H1 (cell line): ENCODE data around the gene SEPTIN2. TPM values are rescaled to one million over a fixed set of nuclear protein-coding genes. Genes with fewer than 3 reads are reported as not detected.

Source experiments
- CTCF ChIA-PET: fragments of 300-600 bp; sonication (Branson Sonifier 250); formaldehyde crosslinking; loops from one replicate; lab custom pipeline; 2021; ENCODE audit not compliant: partially characterized antibody; lab: Charles Lee
- POLR2A ChIA-PET: fragments of 300-600 bp; sonication (Branson Sonifier 250); formaldehyde crosslinking; loops from one replicate; lab custom pipeline; 2021; ENCODE audit warnings: inconsistent platforms; ENCODE audit not compliant: partially characterized antibody; lab: Charles Lee
- DNase-seq, 2 experiments: peaks; one replicate each; pipeline versions ENCODE4 v3.0.0 to v3.0.0-alpha.2; 2010 to 2022; ENCODE audit warnings: low spot score in 2 of 2, low read depth in 1 of 2, mixed read lengths in 1 of 2
- FAIRE-seq: peaks from 2 replicates; lab custom pipeline; 2011; peaks lifted over from hg19 to GRCh38; lab: Jason Lieb, UNC
- H2AFZ ChIP-seq: 2 replicates; pipeline ENCODE4 v1.8.1; 2012; ENCODE audit warnings: low read length, inconsistent platforms
- H2AK5ac ChIP-seq: 2 replicates; pipeline ENCODE4 v1.6.1; 2013; ENCODE audit warnings: low read depth, low read length
- H2BK120ac ChIP-seq: replicated peaks from 2 replicates; pipeline ENCODE3; 2013; ENCODE audit warnings: low read depth, low read length, inconsistent platforms
- H2BK12ac ChIP-seq: 2 replicates; pipeline ENCODE4 v1.6.1; 2013; ENCODE audit warnings: low read depth, low read length
- H2BK15ac ChIP-seq: 2 replicates; pipeline ENCODE4 v1.6.1; 2013; ENCODE audit warnings: low read length
- H2BK20ac ChIP-seq: 2 replicates; pipeline ENCODE4 v1.6.1; 2013; ENCODE audit warnings: low read length
- H2BK5ac ChIP-seq: 2 replicates; pipeline ENCODE4 v1.6.1; 2013; ENCODE audit warnings: low read depth, low read length
- H3K14ac ChIP-seq: 2 replicates; pipeline ENCODE4 v1.6.1; 2013; ENCODE audit warnings: inconsistent platforms; ENCODE audit not compliant: insufficient read length
- H3K18ac ChIP-seq: 2 replicates; pipeline ENCODE4 v1.6.1; 2013; ENCODE audit warnings: low read length; ENCODE audit errors: extremely low read depth
- H3K23ac ChIP-seq: 2 replicates; pipeline ENCODE4 v1.6.1; 2013; ENCODE audit warnings: inconsistent platforms; ENCODE audit not compliant: insufficient read length
- H3K23me2 ChIP-seq: 2 replicates; pipeline ENCODE4 v1.6.1; 2013; ENCODE audit warnings: low read depth, low read length
- H3K27ac ChIP-seq: 2 replicates; pipeline ENCODE4 v1.6.1; 2011; ENCODE audit warnings: low read depth, low read length, inconsistent platforms
- H3K27me3 ChIP-seq, 4 experiments: replicated peaks in 1 of 4; 1 replicate in 1 of 4; 2 replicates in 3 of 4; pipeline versions ENCODE4 v1.6.1 to v1.8.1; 2011 to 2013; ENCODE audit warnings: low read length in 3 of 4, mild to moderate bottlenecking in 3 of 4, inconsistent platforms in 2 of 4, mixed read lengths in 2 of 4, moderate library complexity in 1 of 4; ENCODE audit not compliant: control insufficient read depth in 3 of 4, insufficient read depth in 3 of 4; ENCODE audit errors: extremely low read depth in 1 of 4
- H3K36me3 ChIP-seq, 4 experiments: 2 replicates each; pipeline versions ENCODE4 v1.6.1 to v1.8.1; 2011 to 2013; ENCODE audit warnings: mild to moderate bottlenecking in 4 of 4, low read length in 3 of 4, moderate library complexity in 2 of 4, control low read depth in 1 of 4, inconsistent platforms in 1 of 4; ENCODE audit not compliant: insufficient read depth in 4 of 4, control insufficient read depth in 2 of 4
- H3K4ac ChIP-seq: replicated peaks from 2 replicates; pipeline ENCODE3; 2013; ENCODE audit warnings: low read length, low read depth, mixed read lengths, inconsistent platforms; ENCODE audit not compliant: insufficient read length
- H3K4me1 ChIP-seq, 4 experiments: replicated peaks in 1 of 4; 1 replicate in 1 of 4; 2 replicates in 3 of 4; pipeline versions ENCODE4 v1.6.1 to v1.8.1; 2011 to 2013; ENCODE audit warnings: low read length in 3 of 4, inconsistent platforms in 2 of 4, mixed read lengths in 1 of 4; ENCODE audit not compliant: insufficient read depth in 4 of 4, control insufficient read depth in 3 of 4
- H3K4me2 ChIP-seq, 2 experiments: 2 replicates each; pipeline versions ENCODE4 v1.6.1 to v1.8.1; 2011 to 2013; ENCODE audit warnings: low read depth in 2 of 2, low read length in 2 of 2, control low read depth in 1 of 2, inconsistent platforms in 1 of 2, mild to moderate bottlenecking in 1 of 2; ENCODE audit not compliant: insufficient read depth in 1 of 2
- H3K4me3 ChIP-seq, 4 experiments: fragments of 200-600, 300-600 bp in 1 of 4; sonication (generic), shearing (Covaris generic), sonication (Bioruptor Twin) in 1 of 4; 2 replicates each; pipeline versions ENCODE4 v1.5.1 to v1.8.1; 2011 to 2016; ENCODE audit warnings: low read length in 4 of 4, low read depth in 3 of 4, control low read depth in 2 of 4, inconsistent platforms in 2 of 4, mild to moderate bottlenecking in 2 of 4, mixed read lengths in 1 of 4, moderate library complexity in 1 of 4; ENCODE audit not compliant: insufficient read depth in 2 of 4; ENCODE audit errors: extremely low read depth in 1 of 4
- H3K56ac ChIP-seq: replicated peaks from 2 replicates; pipeline ENCODE3; 2013; ENCODE audit warnings: low read depth, mild to moderate bottlenecking, mixed read lengths, low read length, inconsistent platforms; ENCODE audit not compliant: insufficient read length
- H3K79me1 ChIP-seq: 2 replicates; pipeline ENCODE4 v1.6.1; 2013; ENCODE audit warnings: low read depth, low read length, control low read depth
- H3K79me2 ChIP-seq, 2 experiments: 2 replicates each; pipeline versions ENCODE4 v1.6.1 to v1.8.1; 2012 to 2013; ENCODE audit warnings: low read length in 2 of 2, mild to moderate bottlenecking in 2 of 2, inconsistent platforms in 1 of 2; ENCODE audit not compliant: insufficient read depth in 2 of 2, control insufficient read depth in 1 of 2
- H3K9ac ChIP-seq, 4 experiments: replicated peaks in 1 of 4; 1 replicate in 1 of 4; 2 replicates in 3 of 4; pipeline versions ENCODE4 v1.6.1 to v1.8.1; 2011 to 2013; ENCODE audit warnings: low read depth in 3 of 4, low read length in 3 of 4, control low read depth in 2 of 4, mild to moderate bottlenecking in 2 of 4, moderate library complexity in 2 of 4, inconsistent platforms in 1 of 4; ENCODE audit errors: extremely low read depth in 1 of 4
- H3K9me3 ChIP-seq, 2 experiments: 2 replicates each; pipeline versions ENCODE4 v1.6.1 to v1.8.1; 2012 to 2013; ENCODE audit warnings: mild to moderate bottlenecking in 2 of 2, moderate library complexity in 2 of 2, control low read depth in 1 of 2, inconsistent platforms in 1 of 2, low read depth in 1 of 2, low read length in 1 of 2, mixed read lengths in 1 of 2; ENCODE audit not compliant: insufficient read depth in 2 of 2
- H4K20me1 ChIP-seq, 2 experiments: replicated peaks in 1 of 2; 2 replicates each; pipeline versions ENCODE3 to v1.8.1; 2011 to 2013; ENCODE audit warnings: inconsistent platforms in 2 of 2, low read length in 2 of 2, mild to moderate bottlenecking in 1 of 2; ENCODE audit not compliant: insufficient read depth in 2 of 2, control insufficient read depth in 1 of 2
- H4K5ac ChIP-seq: 2 replicates; pipeline ENCODE4 v1.6.1; 2013; ENCODE audit warnings: low read length, low read depth, mixed read lengths, inconsistent platforms; ENCODE audit not compliant: insufficient read length
- H4K8ac ChIP-seq: 2 replicates; pipeline ENCODE4 v1.8.0; 2013; ENCODE audit warnings: mild to moderate bottlenecking, moderate library complexity, low read length, inconsistent platforms; ENCODE audit not compliant: insufficient read depth; ENCODE audit errors: extremely low read depth
- H4K91ac ChIP-seq: replicated peaks from 2 replicates; pipeline ENCODE3; 2013; ENCODE audit warnings: low read length, mixed read lengths, inconsistent platforms; ENCODE audit not compliant: insufficient read length
- CREB1 ChIP-seq: IDR thresholded peaks from 2 replicates; pipeline ENCODE4 v1.6.1; 2012; ENCODE audit warnings: inconsistent platforms
- EP300 ChIP-seq, 2 experiments: IDR thresholded peaks; 1 replicate in 1 of 2; 2 replicates in 1 of 2; pipeline ENCODE4 v1.6.1; 2011 to 2012; ENCODE audit warnings: low read depth in 2 of 2, low read length in 2 of 2, mild to moderate bottlenecking in 2 of 2, borderline replicate concordance in 1 of 2, inconsistent platforms in 1 of 2, moderate library complexity in 1 of 2
- RBBP5 ChIP-seq: IDR thresholded peaks from 2 replicates; pipeline ENCODE4 v1.7.1; 2012; ENCODE audit warnings: low read depth, mild to moderate bottlenecking, inconsistent platforms, low read length, moderate library complexity, borderline replicate concordance
- RXRA ChIP-seq: IDR thresholded peaks from 2 replicates; pipeline ENCODE4 v1.6.1; 2011; ENCODE audit warnings: low read depth, mild to moderate bottlenecking, low read length, moderate library complexity; ENCODE audit not compliant: insufficient read depth
- SUZ12 ChIP-seq: fragments of 200-600 bp; sonication (generic); IDR thresholded peaks from 2 replicates; pipeline ENCODE4 v1.6.1; 2012; ENCODE audit warnings: mild to moderate bottlenecking, inconsistent platforms, low read length, moderate library complexity, mixed read lengths
- WGBS, 2 experiments: shearing (Covaris generic) in 1 of 2; methylation state at CpG; one replicate each; pipeline versions ENCODE4 v1.1.6 to v1.1.7; 2013 to 2015; ENCODE audit warnings: low lambda C conversion rate in 2 of 2, mixed read lengths in 2 of 2, inconsistent platforms in 1 of 2, low coverage in 1 of 2, missing lambda C conversion rate in 1 of 2; ENCODE audit not compliant: insufficient replicate concordance in 2 of 2, insufficient coverage in 1 of 2, insufficient read length in 1 of 2; ENCODE audit errors: extremely low coverage in 1 of 2, missing lambda C conversion rate in 1 of 2; 5-methylcytosine and 5-hydroxymethylcytosine counted together
- polyA plus RNA-seq, 7 experiments: library from polyadenylated mRNA; depleted of rRNA in 3 of 7; stranded (reverse) in 5 of 7; unstranded in 2 of 7; fragments of >200 nt in 5 of 7; fragments of 200-250 nt in 2 of 7; gene quantifications; 1 replicate in 5 of 7; 2 replicates in 1 of 7; 4 replicates in 1 of 7; pipeline versions ENCODE4 v1.2.1 to v1.2.3, GENCODE V29; 2011 to 2013; ENCODE audit warnings: missing spikeins in 2 of 7, mixed read lengths in 2 of 7
- total RNA-seq: library from RNA; stranded (reverse); fragmentation: NEBNext Ultra II Directional; extraction: Animal tissue kit (Norgen Biotek cat#: 25700); gene quantifications from 2 replicates; pipeline ENCODE4 v1.2.1, GENCODE V29; 2021
- TF ChIP-seq, protein P1 (sequence below): IDR thresholded peaks from 2 replicates; pipeline ENCODE4 v1.6.1; 2012; ENCODE audit warnings: low read length, inconsistent platforms

The SEPTIN2 gene
- total and polyA plus RNA-seq, 2 of the 8 experiments (the other 6 are each of a cell fraction or from before 2014, with no cell fraction given), result 392 to 650 TPM

DNA sequence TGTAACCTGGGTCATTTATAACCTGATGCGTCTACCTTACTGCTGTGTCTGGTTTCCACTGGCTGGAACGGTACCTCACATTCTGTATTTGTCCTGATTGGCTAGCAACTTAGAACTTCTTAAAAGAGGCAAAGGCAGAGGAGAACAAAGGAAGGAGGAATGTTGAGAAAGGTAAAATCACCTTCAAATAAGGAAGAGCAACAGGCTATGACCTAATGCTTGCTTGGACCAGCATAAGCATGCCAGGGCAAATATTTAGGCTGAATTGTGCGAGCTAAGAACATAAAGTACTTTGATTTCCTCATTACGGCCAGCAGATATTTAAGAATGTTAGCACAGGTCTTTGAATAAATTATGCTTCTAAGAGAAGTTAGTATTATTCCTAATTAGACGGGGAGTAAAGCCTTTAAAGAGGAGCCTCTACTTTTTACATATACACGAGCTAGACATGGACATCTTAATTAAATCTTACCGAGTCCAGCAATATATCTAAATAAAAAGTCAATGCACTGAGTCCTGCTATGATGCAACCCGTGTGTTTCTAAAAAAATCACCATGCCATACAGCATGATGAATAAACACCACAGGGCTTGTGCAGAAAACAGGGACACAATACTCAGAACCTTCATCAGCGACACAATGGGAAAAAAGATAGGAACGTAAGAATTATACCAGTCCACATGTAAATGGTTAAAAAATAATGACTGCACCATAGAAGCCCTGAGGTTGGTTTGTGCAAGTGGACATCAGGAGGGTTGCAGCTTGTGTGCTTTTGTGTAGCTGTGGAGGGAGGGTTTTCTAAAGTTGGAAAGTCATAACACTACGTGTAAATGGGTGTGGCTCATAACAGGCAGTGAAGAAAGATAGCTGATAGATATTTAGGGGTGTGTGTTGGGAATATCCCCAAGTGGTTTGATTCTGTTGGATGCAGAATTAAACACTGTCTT is 14.2 kb downstream of the SEPTIN2 start:
- Histone ChIP-seq H4K5ac (no peak overlapping the region), H2BK120ac (no peak overlapping the region), H3K9me3 (no peaks in the 10 kb centered on the region), H4K8ac (no peak overlapping the region), H3K36me3 (peaks cover 0 to 60% (median 12%) of the 10 kb centered on the region in 4 experiments; a peak in 5 of 8 replicates), H3K79me1 (peaks cover 10% of the 10 kb centered on the region), H3K79me2 (peaks cover 0 to 73% of the 10 kb centered on the region in 2 experiments; a peak in 2 of 4 replicates), H3K4me3 (no peak overlapping the region), H4K20me1 (peaks cover 3 to 8% of the 10 kb centered on the region in 2 experiments), H3K27me3 (no peaks in the 10 kb centered on the region), H2BK12ac (no peak overlapping the region), H2BK5ac (no peak overlapping the region), H2AFZ (no peak overlapping the region), H3K23ac (no peak overlapping the region), H2BK15ac (no peak overlapping the region), H4K91ac (no peak overlapping the region), H3K18ac (no peak overlapping the region), H3K4ac (no peak overlapping the region), H3K9ac (no peak overlapping the region), H3K56ac (no peak overlapping the region), H3K4me2 (no peak overlapping the region), H2AK5ac (no peak overlapping the region), H3K27ac (no peak overlapping the region), H3K23me2 (no peaks in the 10 kb centered on the region), H3K14ac (no peak overlapping the region), H2BK20ac (no peak overlapping the region), H3K4me1 (no peaks in the 10 kb centered on the region)
- ChIA-PET POLR2A (interaction anchor here (0.8 to 4.0 kb wide), 6 partner anchors 10 to 372 kb away, joined by 3 to 15 read pairs (median 3); partner anchors contain the start of genes ING5 and SEPTIN2), CTCF (interaction anchor here (0.6 to 1.6 kb wide), 3 partner anchors 17 to 38 kb away, joined by 3 to 4 read pairs (median 3); no protein-coding TSS in a partner anchor)
- TF ChIP-seq, protein P1, sequence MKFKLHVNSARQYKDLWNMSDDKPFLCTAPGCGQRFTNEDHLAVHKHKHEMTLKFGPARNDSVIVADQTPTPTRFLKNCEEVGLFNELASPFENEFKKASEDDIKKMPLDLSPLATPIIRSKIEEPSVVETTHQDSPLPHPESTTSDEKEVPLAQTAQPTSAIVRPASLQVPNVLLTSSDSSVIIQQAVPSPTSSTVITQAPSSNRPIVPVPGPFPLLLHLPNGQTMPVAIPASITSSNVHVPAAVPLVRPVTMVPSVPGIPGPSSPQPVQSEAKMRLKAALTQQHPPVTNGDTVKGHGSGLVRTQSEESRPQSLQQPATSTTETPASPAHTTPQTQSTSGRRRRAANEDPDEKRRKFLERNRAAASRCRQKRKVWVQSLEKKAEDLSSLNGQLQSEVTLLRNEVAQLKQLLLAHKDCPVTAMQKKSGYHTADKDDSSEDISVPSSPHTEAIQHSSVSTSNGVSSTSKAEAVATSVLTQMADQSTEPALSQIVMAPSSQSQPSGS, result no peak
- TF ChIP-seq CREB1 (no peak), EP300 (IDR thresholded peaks at IDR 0.05; ENCODE audit: borderline replicate concordance in 1 of 2, low read depth in 2 of 2, low read length in 2 of 2) (no peak), SUZ12 (no peak), RXRA (no peak), RBBP5 (no peak)
- DNase-seq (no peak), FAIRE-seq (no peak)
- WGBS, 2 experiments, result 87% methylated on average over 11 of the region's 11 CpGs; no CpG with 5 or more reads in 1 of the 2 experiments
